IMR-90 (cell line): Measurements from ENCODE around the gene CEP83. TPM values are rescaled to one million over a fixed set of nuclear protein-coding genes. Genes with fewer than 3 reads are reported as not detected.

Source experiments
- ATAC-seq: fragments of 200-7000 bp; cut with Tn5 transposase; 2 replicates; pipeline ENCODE4 v1.9.1; 2020; ENCODE audit warnings: low read depth, mild to moderate bottlenecking, moderate library complexity
- BruUV-seq: library from RNA; stranded (reverse); fragments of 400-500 nt; replicated peaks from 2 replicates; lab custom pipeline; 2021; lab: Mats Ljungman, UMichigan
- CTCF ChIA-PET: fragments of 300-600 bp; formaldehyde crosslinking; extraction: SDS; loops from one replicate; lab custom pipeline; 2021; ENCODE audit warnings: antibody characterized with exemption; lab: Yijun Ruan, JAX
- POLR2A ChIA-PET: fragments of 300-600 bp; sonication (Branson Sonifier 250); formaldehyde crosslinking; loops from one replicate; lab custom pipeline; 2022; ENCODE audit warnings: antibody characterized with exemption; ENCODE audit not compliant: unreplicated experiment; lab: Charles Lee
- DNase-seq: peaks from one replicate; pipeline ENCODE4 v3.0.0; 2013
- H2AFZ ChIP-seq: replicated peaks from 2 replicates; pipeline ENCODE3; 2013; ENCODE audit warnings: low read length, mild to moderate bottlenecking; ENCODE audit not compliant: poor library complexity
- H2AK5ac ChIP-seq: 2 replicates; pipeline ENCODE4 v1.6.1; 2013; ENCODE audit warnings: low read depth, low read length, inconsistent platforms
- H2AK9ac ChIP-seq: replicated peaks from 2 replicates; pipeline ENCODE3; 2013; ENCODE audit warnings: mild to moderate bottlenecking, low read depth, low read length, moderate library complexity; ENCODE audit not compliant: poor library complexity
- H2BK120ac ChIP-seq: 2 replicates; pipeline ENCODE4 v1.6.1; 2013; ENCODE audit warnings: low read depth, low read length, inconsistent platforms
- H2BK15ac ChIP-seq: 3 replicates; pipeline ENCODE4 v1.6.1; 2013; ENCODE audit warnings: low read depth, low read length, inconsistent platforms
- H2BK20ac ChIP-seq: 2 replicates; pipeline ENCODE4 v1.6.1; 2013; ENCODE audit warnings: low read depth, mild to moderate bottlenecking, inconsistent platforms, low read length, moderate library complexity
- H2BK5ac ChIP-seq: 2 replicates; pipeline ENCODE4 v1.6.1; 2013; ENCODE audit warnings: mild to moderate bottlenecking, low read depth, low read length, inconsistent platforms; ENCODE audit not compliant: poor library complexity, severe bottlenecking
- H3K14ac ChIP-seq: replicated peaks from 2 replicates; pipeline ENCODE4 v1.6.1; 2013; ENCODE audit warnings: low read depth, low read length, inconsistent platforms
- H3K18ac ChIP-seq: 2 replicates; pipeline ENCODE4 v1.6.1; 2013; ENCODE audit warnings: low read depth, low read length, control low read depth
- H3K23ac ChIP-seq: 2 replicates; pipeline ENCODE4 v1.6.1; 2013; ENCODE audit warnings: low read depth, low read length, inconsistent platforms
- H3K27ac ChIP-seq: 2 replicates; pipeline ENCODE4 v1.5.1; 2013; ENCODE audit warnings: mild to moderate bottlenecking, control low read depth, low read length; ENCODE audit not compliant: insufficient read depth
- H3K27me3 ChIP-seq: 2 replicates; pipeline ENCODE4 v1.6.1; 2013; ENCODE audit warnings: low read length; ENCODE audit not compliant: control insufficient read depth, insufficient read depth
- H3K36me3 ChIP-seq: 2 replicates; pipeline ENCODE4 v1.6.1; 2013; ENCODE audit warnings: low read length, mixed read lengths; ENCODE audit not compliant: control insufficient read depth, insufficient read depth
- H3K4ac ChIP-seq: 2 replicates; pipeline ENCODE4 v1.6.1; 2013; ENCODE audit warnings: low read depth, low read length, inconsistent platforms
- H3K4me1 ChIP-seq: 2 replicates; pipeline ENCODE4 v1.6.1; 2013; ENCODE audit warnings: low read length, mixed read lengths; ENCODE audit not compliant: control insufficient read depth, insufficient read depth
- H3K4me2 ChIP-seq: 2 replicates; pipeline ENCODE4 v1.6.1; 2013; ENCODE audit warnings: low read depth, mild to moderate bottlenecking, control low read depth, low read length, moderate library complexity
- H3K4me3 ChIP-seq: 2 replicates; pipeline ENCODE4 v1.5.1; 2013; ENCODE audit warnings: low read depth, mild to moderate bottlenecking, control low read depth, low read length, moderate library complexity; ENCODE audit not compliant: insufficient read depth
- H3K56ac ChIP-seq: 2 replicates; pipeline ENCODE4 v1.6.1; 2013; ENCODE audit warnings: low read length, inconsistent platforms; ENCODE audit not compliant: insufficient read depth; ENCODE audit errors: extremely low read depth
- H3K79me1 ChIP-seq, 2 experiments: 2 replicates each; pipeline ENCODE4 v1.6.1; 2013; ENCODE audit warnings: low read length in 2 of 2, inconsistent platforms in 1 of 2, low read depth in 1 of 2
- H3K9ac ChIP-seq: 2 replicates; pipeline ENCODE4 v1.6.1; 2013; ENCODE audit warnings: low read depth, low read length, control low read depth
- H3K9me1 ChIP-seq: 2 replicates; pipeline ENCODE4 v1.6.1; 2013; ENCODE audit warnings: low read length, inconsistent platforms; ENCODE audit not compliant: insufficient read depth
- H3K9me3 ChIP-seq: 2 replicates; pipeline ENCODE4 v1.6.1; 2013; ENCODE audit warnings: low read length; ENCODE audit not compliant: control insufficient read depth, insufficient read depth
- H4K20me1 ChIP-seq: 2 replicates; pipeline ENCODE4 v1.6.1; 2013; ENCODE audit warnings: low read length, inconsistent platforms; ENCODE audit not compliant: insufficient read depth
- H4K5ac ChIP-seq: 2 replicates; pipeline ENCODE4 v1.6.1; 2013; ENCODE audit warnings: mild to moderate bottlenecking, low read depth, low read length, control low read depth
- H4K8ac ChIP-seq, 2 experiments: 2 replicates each; pipeline ENCODE4 v1.6.1; 2013; ENCODE audit warnings: low read depth in 2 of 2, low read length in 2 of 2, control low read depth in 1 of 2, inconsistent platforms in 1 of 2
- H4K91ac ChIP-seq: 2 replicates; pipeline ENCODE4 v1.6.1; 2013; ENCODE audit warnings: low read depth, low read length, inconsistent platforms; ENCODE audit not compliant: insufficient read depth
- BHLHE40 ChIP-seq: fragments of 150-350 bp; IDR thresholded peaks from 2 replicates; pipeline ENCODE4 v1.6.1; 2016; ENCODE audit warnings: mild to moderate bottlenecking, low read depth, low read length
- CEBPB ChIP-seq: IDR thresholded peaks from 2 replicates; pipeline ENCODE4 v1.6.1; 2012; ENCODE audit warnings: low read depth, low read length, improper control_type of control experiment
- CHD1 ChIP-seq: IDR thresholded peaks from 2 replicates; pipeline ENCODE4 v1.6.1; 2012; ENCODE audit warnings: low read depth, low read length, improper control_type of control experiment
- FOS ChIP-seq: fragments of 150-350 bp; IDR thresholded peaks from 2 replicates; pipeline ENCODE4 v1.6.1; 2016; ENCODE audit warnings: low read depth, low read length
- MAFK ChIP-seq: IDR thresholded peaks from 2 replicates; pipeline ENCODE4 v1.6.1; 2012; ENCODE audit warnings: low read depth, low read length, improper control_type of control experiment
- MAZ ChIP-seq: IDR thresholded peaks from 2 replicates; pipeline ENCODE4 v1.6.1; 2012; ENCODE audit warnings: low read depth, mild to moderate bottlenecking, low read length, improper control_type of control experiment, moderate library complexity, borderline replicate concordance
- MXI1 ChIP-seq: IDR thresholded peaks from 2 replicates; pipeline ENCODE4 v1.6.1; 2012; ENCODE audit warnings: low read depth, mild to moderate bottlenecking, low read length, moderate library complexity, borderline replicate concordance
- NFE2L2 ChIP-seq: fragments of 150-350 bp; IDR thresholded peaks from 2 replicates; pipeline ENCODE4 v1.6.1; 2016; ENCODE audit warnings: low read depth, mild to moderate bottlenecking, low read length
- POLR2A ChIP-seq: IDR thresholded peaks from 2 replicates; pipeline ENCODE4 v1.6.1; 2012; ENCODE audit warnings: mild to moderate bottlenecking, low read depth, low read length
- RAD21 ChIP-seq: IDR thresholded peaks from 2 replicates; pipeline ENCODE4 v1.6.1; 2012; ENCODE audit warnings: low read length, improper control_type of control experiment
- RCOR1 ChIP-seq: IDR thresholded peaks from 2 replicates; pipeline ENCODE4 v1.6.1; 2012; ENCODE audit warnings: mild to moderate bottlenecking, low read length, improper control_type of control experiment; ENCODE audit not compliant: insufficient replicate concordance
- RFX5 ChIP-seq: IDR thresholded peaks from 2 replicates; pipeline ENCODE4 v1.8.0; 2012; ENCODE audit warnings: low read depth, mild to moderate bottlenecking, low read length, moderate library complexity
- SMC3 ChIP-seq: fragments of 150-350 bp; IDR thresholded peaks from 2 replicates; pipeline ENCODE4 v1.6.1; 2016; ENCODE audit warnings: low read depth, mild to moderate bottlenecking, antibody characterized with exemption, low read length, moderate library complexity
- WGBS, 2 experiments: methylation state at CpG; one replicate each; pipeline versions ENCODE4 v1.1.5 to v1.1.7; 2013; ENCODE audit warnings: missing lambda C conversion rate in 2 of 2; ENCODE audit not compliant: insufficient read length in 1 of 2; ENCODE audit errors: extremely low coverage in 2 of 2; 5-methylcytosine and 5-hydroxymethylcytosine counted together
- dilution Hi-C: fragments of 300-500 bp; cut with HindIII; formaldehyde crosslinking; loops from one replicate; pipeline ENCODE4 v1.14.3; 2018; ENCODE audit warnings: low sequenced_read_pairs; ENCODE audit not compliant: unreplicated experiment
- in situ Hi-C: fragments of 300-500 bp; cut with MboI; formaldehyde crosslinking; loops from 3 replicates; pipeline ENCODE4 v1.14.3; 2019; ENCODE audit warnings: low sequenced_read_pairs, inconsistent platforms, mixed read lengths
- intact Hi-C: fragments of 100-400 bp; cut with micrococcal nuclease; formaldehyde crosslinking; loops from 2 replicates; pipeline ENCODE4 v1.10.0; 2022
- polyA plus RNA-seq, 3 experiments: library from polyadenylated mRNA; depleted of rRNA; stranded (reverse); fragments of >200 nt; gene quantifications; 2 replicates each; pipeline ENCODE4 v1.2.3, GENCODE V29; 2012; ENCODE audit warnings: low replicate concordance in 1 of 3
- total RNA-seq: library from RNA; depleted of rRNA; stranded (reverse); fragments of >200 nt; gene quantifications from 2 replicates; pipeline ENCODE4 v1.2.3, GENCODE V29; 2012
- TF ChIP-seq, protein P1 (sequence below): conservative IDR thresholded peaks from 2 replicates; pipeline ENCODE4 v1.5.1; 2012; ENCODE audit warnings: mild to moderate bottlenecking, low read depth, low read length, improper control_type of control experiment
- TF ChIP-seq, protein P2 (sequence below): fragments of 150-350 bp; IDR thresholded peaks from 2 replicates; pipeline ENCODE4 v1.6.1; 2017; ENCODE audit warnings: mild to moderate bottlenecking, antibody characterized with exemption, low read length, low read depth
- TF ChIP-seq, protein P3 (sequence below): fragments of 150-350 bp; IDR thresholded peaks from 2 replicates; pipeline ENCODE4 v1.6.1; 2016; ENCODE audit warnings: low read depth, mild to moderate bottlenecking, low read length, moderate library complexity, borderline replicate concordance

CEP83 gene
- total and polyA plus RNA-seq, 2 of the 4 experiments (the other 2 are of a cell fraction): 3.9 to 8.9 TPM

DNA sequence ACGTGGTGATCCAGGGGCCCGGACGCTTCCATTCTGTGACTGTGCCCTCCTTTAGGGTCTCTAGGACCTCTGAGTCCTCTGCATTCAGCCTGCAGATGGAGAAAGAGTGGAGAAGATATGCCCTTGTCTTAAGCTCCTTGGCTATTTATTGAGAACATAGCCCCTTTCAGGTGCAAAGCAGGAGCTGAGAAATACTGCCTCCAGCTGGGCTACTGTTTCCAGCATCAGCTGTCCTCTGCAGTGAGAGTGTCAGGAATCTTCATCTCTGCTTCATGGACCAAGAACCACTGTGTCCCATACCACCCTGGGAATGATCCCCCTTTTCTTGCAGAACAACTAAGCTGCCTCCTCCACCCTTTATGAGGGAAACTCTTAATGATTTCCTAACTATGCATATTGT, 47.8 kb upstream of the CEP83 start:
- POLR2A ChIA-PET: no interaction called here
- H3K18ac ChIP-seq: no peak overlapping the region
- no peak overlapping the region for H2BK120ac ChIP-seq
- CTCF ChIA-PET: no interaction called here
- H3K36me3 ChIP-seq: no peaks in the 10 kb centered on the region
- no peak overlapping the region for H2AFZ ChIP-seq
- in situ Hi-C loops: no loop called here
- H3K56ac ChIP-seq: no peak overlapping the region
- H4K8ac ChIP-seq: no peak overlapping the region
- DNase-seq (no peak), ATAC-seq (no peak)
- H2BK20ac ChIP-seq: no peak overlapping the region
- no peak overlapping the region for H3K14ac ChIP-seq
- H3K79me1 ChIP-seq: no peaks in the 10 kb centered on the region
- no peaks in the 10 kb centered on the region for H3K9me3 ChIP-seq
- H2AK5ac ChIP-seq: no peak overlapping the region
- H4K91ac ChIP-seq: no peak overlapping the region
- intact Hi-C loops: no loop called here
- no peaks in the 10 kb centered on the region for H3K9me1 ChIP-seq
- H3K9ac ChIP-seq: no peak overlapping the region
- no peak overlapping the region for H3K4ac ChIP-seq
- no peak overlapping the region for H2BK15ac ChIP-seq
- no peak overlapping the region for H4K5ac ChIP-seq
- TF ChIP-seq NFE2L2 (no peak), RAD21 (no peak), MAFK (no peak), SMC3 (no peak), FOS (no peak), BHLHE40 (no peak), CHD1 (no peak), POLR2A (no peak), MXI1 (no peak), RCOR1 (no peak), MAZ (no peak), RFX5 (no peak), CEBPB (no peak)
- TF ChIP-seq, protein P1, sequence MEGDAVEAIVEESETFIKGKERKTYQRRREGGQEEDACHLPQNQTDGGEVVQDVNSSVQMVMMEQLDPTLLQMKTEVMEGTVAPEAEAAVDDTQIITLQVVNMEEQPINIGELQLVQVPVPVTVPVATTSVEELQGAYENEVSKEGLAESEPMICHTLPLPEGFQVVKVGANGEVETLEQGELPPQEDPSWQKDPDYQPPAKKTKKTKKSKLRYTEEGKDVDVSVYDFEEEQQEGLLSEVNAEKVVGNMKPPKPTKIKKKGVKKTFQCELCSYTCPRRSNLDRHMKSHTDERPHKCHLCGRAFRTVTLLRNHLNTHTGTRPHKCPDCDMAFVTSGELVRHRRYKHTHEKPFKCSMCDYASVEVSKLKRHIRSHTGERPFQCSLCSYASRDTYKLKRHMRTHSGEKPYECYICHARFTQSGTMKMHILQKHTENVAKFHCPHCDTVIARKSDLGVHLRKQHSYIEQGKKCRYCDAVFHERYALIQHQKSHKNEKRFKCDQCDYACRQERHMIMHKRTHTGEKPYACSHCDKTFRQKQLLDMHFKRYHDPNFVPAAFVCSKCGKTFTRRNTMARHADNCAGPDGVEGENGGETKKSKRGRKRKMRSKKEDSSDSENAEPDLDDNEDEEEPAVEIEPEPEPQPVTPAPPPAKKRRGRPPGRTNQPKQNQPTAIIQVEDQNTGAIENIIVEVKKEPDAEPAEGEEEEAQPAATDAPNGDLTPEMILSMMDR: no peak
- TF ChIP-seq, protein P2, sequence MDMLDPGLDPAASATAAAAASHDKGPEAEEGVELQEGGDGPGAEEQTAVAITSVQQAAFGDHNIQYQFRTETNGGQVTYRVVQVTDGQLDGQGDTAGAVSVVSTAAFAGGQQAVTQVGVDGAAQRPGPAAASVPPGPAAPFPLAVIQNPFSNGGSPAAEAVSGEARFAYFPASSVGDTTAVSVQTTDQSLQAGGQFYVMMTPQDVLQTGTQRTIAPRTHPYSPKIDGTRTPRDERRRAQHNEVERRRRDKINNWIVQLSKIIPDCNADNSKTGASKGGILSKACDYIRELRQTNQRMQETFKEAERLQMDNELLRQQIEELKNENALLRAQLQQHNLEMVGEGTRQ: no peak
- TF ChIP-seq, protein P3, sequence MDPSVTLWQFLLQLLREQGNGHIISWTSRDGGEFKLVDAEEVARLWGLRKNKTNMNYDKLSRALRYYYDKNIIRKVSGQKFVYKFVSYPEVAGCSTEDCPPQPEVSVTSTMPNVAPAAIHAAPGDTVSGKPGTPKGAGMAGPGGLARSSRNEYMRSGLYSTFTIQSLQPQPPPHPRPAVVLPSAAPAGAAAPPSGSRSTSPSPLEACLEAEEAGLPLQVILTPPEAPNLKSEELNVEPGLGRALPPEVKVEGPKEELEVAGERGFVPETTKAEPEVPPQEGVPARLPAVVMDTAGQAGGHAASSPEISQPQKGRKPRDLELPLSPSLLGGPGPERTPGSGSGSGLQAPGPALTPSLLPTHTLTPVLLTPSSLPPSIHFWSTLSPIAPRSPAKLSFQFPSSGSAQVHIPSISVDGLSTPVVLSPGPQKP: no peak
- WGBS, 2 experiments: no CpG with 5 or more reads among the region's 3 CpGs
- no peak overlapping the region for H2AK9ac ChIP-seq
- H3K23ac ChIP-seq: no peak overlapping the region
- no TSS peak for BruUV-seq
- H3K4me1 ChIP-seq: no peaks in the 10 kb centered on the region
- no peak overlapping the region for H3K27ac ChIP-seq
- H3K4me3 ChIP-seq: no peak overlapping the region
- H4K20me1 ChIP-seq: no peaks in the 10 kb centered on the region
- peaks cover 9% of the 10 kb centered on the region for H3K27me3 ChIP-seq
- no peak overlapping the region for H3K4me2 ChIP-seq
- dilution Hi-C loops: no loop called here
- no peak overlapping the region for H2BK5ac ChIP-seq
